Pulmonary artery endothelial cell (primary cell): ENCODE data around the gene NTF3. TPM values are rescaled to one million over a fixed set of nuclear protein-coding genes. Genes with fewer than 3 reads are reported as not detected.

ENCODE experiments used
- DNase-seq: peaks from one replicate; pipeline ENCODE4 v3.0.0-alpha.2; 2011; ENCODE audit warnings: low read depth, low spot score
- total RNA-seq: library from RNA; depleted of rRNA; stranded (reverse); fragments of >200 nt; gene quantifications from 2 replicates; pipeline ENCODE4 v1.2.3, GENCODE V29; 2014

Gene NTF3
- total RNA-seq, 1 donor from 2014 or later: 0.20 TPM

DNA sequence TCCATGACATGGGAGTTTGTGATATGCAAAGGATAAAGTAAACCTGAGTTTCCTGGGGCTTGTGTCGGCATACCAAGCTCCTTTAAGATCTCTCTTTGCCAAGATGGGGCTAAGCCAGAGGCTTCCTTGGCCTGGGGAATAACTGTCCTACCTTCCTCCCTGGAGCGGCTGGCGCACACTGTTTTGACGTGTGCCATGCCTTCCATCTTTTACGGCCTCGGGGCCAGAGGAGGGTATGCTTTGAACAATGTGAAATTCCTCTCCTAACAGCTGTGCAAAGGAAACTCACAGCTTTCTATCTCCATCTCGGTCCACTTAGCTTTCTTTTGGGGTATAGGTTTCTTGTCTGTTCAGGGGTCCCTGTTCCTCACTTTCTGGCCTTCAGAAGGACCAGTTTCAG is 55.2 kb downstream of the NTF3 start:
- no peak for DNase-seq

GRCh38 chr12:5487948-5488625 is 56.2 kb downstream of the NTF3 start:
- DNase-seq: no peak

DNA sequence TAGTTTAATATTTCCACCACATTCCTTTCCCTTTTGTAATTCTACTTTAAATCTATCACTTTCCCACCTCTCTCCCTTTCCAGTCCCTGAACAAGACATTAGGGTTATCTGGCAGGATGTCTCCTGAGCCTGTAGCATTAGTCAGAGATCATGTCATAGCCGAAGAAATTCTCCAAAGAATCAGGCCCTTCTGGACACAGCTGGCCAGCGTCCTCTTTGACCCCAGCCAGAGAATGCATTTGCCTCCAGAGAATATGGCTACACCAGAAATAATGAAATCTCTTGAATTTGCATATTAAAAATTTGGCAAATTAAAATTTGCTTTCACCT is 56.7 kb downstream of the NTF3 start:
- DNase-seq: no peak

- no peak for DNase-seq
Measured at GRCh38 chr12:5489017-5489416, 57.1 kb downstream of the NTF3 start.

GRCh38 chr12:5489760-5490406 is 58.0 kb downstream of the NTF3 start:
- DNase-seq: no peak

GRCh38 chr12:5492562-5492961 is 60.7 kb downstream of the NTF3 start:
- no peak for DNase-seq

DNA sequence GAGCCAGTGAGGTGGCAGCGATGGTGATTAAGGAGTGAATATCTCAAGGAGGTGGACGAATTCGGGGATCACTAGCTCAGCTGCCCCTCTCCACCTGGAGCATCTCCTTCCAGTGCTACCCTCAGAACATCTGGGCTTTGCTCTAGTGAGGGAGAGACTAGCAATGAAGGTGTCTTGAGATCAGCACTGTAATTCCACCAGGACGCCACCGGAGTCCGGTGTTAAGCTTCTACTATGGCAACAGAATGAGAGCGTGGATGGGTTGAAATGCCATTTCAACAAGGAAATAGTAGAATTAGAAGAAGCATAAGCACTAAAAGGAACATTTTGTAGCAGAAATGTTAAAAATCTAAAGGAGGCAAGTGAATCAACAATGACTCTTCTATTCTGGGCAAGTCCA is 61.1 kb downstream of the NTF3 start:
- DNase-seq: no peak

DNA sequence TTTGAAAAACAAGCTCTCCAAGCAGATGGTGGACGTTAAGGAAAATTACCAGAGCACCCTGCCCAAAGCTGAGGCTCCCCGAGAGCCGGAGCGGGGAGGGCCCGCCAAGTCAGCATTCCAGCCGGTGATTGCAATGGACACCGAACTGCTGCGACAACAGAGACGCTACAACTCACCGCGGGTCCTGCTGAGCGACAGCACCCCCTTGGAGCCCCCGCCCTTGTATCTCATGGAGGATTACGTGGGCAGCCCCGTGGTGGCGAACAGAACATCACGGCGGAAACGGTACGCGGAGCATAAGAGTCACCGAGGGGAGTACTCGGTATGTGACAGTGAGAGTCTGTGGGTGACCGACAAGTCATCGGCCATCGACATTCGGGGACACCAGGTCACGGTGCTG is 62.4 kb downstream of the NTF3 start:
- no peak for DNase-seq

DNA sequence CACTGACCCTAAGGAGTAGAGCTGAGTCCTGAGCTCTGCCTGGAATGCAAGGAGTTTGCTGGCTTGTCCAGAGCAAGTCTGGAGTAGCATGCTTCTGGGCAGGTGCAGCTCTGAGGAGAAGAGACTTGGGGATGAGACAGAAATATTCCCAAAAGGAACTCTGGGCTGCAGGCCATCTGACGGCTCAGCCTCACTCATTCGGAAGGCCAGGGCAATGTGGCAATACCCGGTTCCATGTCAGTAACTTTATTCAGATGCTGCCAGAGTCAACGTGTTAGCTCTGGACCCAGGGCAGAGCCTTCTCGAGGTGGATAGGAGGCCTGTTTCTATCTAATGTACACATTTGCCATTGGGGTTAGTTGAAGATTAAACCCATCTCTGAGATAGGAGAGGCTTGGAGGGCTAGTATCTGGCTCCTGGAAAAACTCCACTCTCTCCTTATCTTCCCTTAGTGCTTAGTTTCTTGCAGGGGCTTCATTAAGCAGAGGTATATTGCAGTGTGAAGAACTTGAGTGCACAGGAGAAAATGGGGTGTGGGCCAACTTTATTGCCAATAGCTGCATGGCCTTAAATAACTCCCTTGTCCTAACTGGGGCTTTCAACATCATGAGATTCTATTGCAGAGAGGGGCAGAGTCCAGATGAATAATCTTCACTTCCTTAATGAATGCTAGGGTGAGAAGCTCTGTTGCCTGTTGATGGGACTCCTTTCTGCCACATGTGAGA is 65.6 kb downstream of the NTF3 start:
- no peak for DNase-seq

GRCh38 chr12:5498076-5498475 is 66.2 kb downstream of the NTF3 start:
- DNase-seq: no peak

GRCh38 chr12:5498806-5499205 is 66.9 kb downstream of the NTF3 start:
- DNase-seq: no peak

- no peak for DNase-seq
Measured at GRCh38 chr12:5499566-5500330, 67.8 kb downstream of the NTF3 start.

- DNase-seq: no peak
Measured at GRCh38 chr12:5500331-5500659, 68.4 kb downstream of the NTF3 start.

DNA sequence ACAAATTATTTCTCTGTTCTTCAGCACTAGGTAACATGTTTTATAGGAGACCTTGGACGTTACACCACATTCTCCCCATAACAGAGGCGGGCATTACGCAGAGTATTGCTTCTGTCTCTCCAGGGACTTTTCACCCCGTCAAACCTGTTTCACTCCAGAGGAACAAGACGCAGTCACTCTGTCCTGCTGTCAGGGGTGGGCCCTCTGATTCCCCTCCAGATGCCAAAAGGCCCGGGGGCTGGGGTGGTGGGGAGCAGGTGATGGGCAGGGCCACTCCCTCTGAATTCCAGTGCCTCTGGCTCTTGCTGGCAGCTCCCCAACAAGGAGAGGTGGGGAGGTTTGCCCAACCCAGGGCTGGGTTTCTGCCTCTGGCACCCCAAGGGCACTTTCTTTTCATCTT is 71.9 kb downstream of the NTF3 start:
- DNase-seq: no peak

DNA sequence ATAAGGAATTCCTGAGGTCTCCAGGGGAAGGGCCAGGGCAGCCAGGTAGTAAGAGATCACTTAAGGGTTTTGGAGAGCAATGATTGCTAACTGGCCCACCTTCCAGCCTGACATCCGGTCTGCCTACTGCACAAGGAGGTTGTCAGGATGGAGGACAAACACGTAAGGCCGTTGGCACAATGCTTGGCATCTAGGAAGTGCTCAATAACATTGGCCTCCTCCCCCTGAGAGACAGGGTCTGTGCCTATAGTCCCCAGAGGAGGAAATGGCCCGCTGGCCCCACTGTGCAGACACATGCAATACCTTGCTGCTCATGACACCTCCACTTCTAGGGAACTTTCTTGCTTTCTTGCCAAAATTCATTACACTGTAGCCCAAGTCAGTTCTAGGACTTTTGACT is 73.2 kb downstream of the NTF3 start:
- no peak for DNase-seq

- DNase-seq: no peak
Measured at GRCh38 chr12:5505751-5506150, 73.8 kb downstream of the NTF3 start.

DNA sequence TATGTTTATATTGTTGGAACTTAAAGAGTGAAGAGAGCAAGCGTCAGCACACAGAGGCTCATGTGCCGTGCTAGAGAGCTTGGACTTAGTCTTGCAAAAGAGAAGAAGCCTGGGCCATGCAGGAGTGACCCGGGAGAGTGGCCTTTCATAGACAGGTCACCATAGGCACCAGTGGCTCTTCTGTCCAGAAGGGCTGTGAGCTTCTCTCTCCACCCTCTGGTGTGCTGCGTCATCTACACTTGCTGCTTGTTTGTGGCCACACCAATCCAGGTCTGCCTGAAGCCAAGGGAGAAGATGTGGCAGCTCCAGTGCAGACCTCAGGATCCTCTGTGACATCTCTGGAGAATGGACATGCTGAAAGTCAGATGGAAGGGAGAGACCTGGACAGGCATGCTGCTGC is 74.4 kb downstream of the NTF3 start:
- no peak for DNase-seq

DNA sequence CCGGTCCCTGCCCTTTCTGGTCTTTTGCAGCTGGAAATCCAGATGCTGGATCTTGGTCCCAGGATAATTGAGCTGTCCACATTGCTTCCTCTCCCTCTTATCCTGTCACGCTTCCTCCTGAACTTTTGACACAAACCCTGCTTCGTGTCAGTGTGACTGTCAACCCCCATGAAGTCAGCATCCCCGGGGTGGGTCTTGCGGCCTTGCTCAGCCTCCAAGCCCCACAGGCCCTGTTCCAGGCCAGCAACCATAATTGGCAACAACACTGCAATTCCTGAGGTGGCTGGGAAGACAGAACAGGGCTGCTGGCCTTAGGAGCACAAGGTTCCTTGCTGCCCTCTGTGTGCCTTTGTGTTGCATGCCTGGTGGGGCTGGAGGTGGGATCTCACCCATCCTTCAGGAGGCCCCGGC is 74.9 kb downstream of the NTF3 start:
- no peak for DNase-seq

- no peak for DNase-seq
Measured at GRCh38 chr12:5507401-5507935, 75.6 kb downstream of the NTF3 start.

DNA sequence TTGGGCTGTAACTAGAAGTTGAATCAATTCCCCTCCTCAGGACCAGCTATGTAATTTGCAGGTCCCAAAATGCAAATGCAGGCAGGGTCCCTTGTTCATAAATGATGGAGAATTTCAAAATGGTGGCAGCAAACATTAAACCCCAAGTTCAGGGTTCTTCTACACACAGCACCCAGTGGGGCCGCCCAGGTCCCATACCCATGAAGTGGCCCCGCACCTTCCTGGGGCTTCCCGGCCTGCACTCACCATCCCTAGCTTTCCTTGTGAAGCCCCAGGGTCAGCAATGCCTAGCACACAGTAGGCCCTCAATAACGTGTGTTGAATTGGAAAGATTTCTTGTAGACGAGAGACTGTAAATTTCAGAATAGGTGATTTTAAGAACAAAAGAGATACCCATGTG is 76.0 kb downstream of the NTF3 start:
- DNase-seq: no peak

- DNase-seq: no peak
Measured at GRCh38 chr12:5509102-5509501, 77.2 kb downstream of the NTF3 start.

DNA sequence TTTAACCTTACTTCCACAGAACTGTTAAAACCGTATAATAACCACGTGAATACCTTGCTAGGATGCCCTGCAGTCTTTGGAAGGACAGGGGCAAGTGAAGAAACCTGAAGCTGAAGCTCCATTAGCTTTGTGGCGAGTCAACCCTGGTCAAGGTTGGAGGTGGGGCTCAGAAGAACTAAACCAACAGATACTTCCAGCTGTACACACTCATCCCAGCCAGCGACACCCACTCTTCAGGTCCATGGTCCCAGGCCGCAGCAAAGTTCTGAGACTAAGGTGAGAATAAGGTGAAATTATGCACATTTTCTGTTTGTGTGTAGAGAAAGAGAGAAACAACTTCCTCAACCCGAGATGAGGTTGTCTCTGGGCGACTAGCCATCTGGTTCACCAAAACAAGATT is 77.6 kb downstream of the NTF3 start:
- no peak for DNase-seq
